ENCODE results near the gene BTNL8.

The BTNL8 gene

GRCh38 chr5:180988016-180988415 is 89.1 kb downstream of the BTNL8 start:
- TF ChIP-seq CEBPB (IDR thresholded peaks at IDR 0.05) (no peak), TEAD4 (IDR thresholded peaks at IDR 0.05) (no peak), EGR1 (IDR thresholded peaks at IDR 0.05) (no peak), MAX (IDR thresholded peaks at IDR 0.05) (no peak), TAF1 (IDR thresholded peaks at IDR 0.05; ENCODE audit: low read depth) (no peak), CREB1 (IDR thresholded peaks at IDR 0.05; ENCODE audit: low read depth) (no peak), YY1 (IDR thresholded peaks at IDR 0.05; ENCODE audit: low read depth) (no peak), FOXM1 (IDR thresholded peaks at IDR 0.05; ENCODE audit: borderline replicate concordance, low read depth) (no peak), EP300 (IDR thresholded peaks at IDR 0.05; ENCODE audit: borderline replicate concordance) (no peak), ZBTB7A (IDR thresholded peaks at IDR 0.05; ENCODE audit: low read depth) (no peak), TCF12 (IDR thresholded peaks at IDR 0.05; ENCODE audit: low read depth) (no peak)
- TF ChIP-seq, protein P1, sequence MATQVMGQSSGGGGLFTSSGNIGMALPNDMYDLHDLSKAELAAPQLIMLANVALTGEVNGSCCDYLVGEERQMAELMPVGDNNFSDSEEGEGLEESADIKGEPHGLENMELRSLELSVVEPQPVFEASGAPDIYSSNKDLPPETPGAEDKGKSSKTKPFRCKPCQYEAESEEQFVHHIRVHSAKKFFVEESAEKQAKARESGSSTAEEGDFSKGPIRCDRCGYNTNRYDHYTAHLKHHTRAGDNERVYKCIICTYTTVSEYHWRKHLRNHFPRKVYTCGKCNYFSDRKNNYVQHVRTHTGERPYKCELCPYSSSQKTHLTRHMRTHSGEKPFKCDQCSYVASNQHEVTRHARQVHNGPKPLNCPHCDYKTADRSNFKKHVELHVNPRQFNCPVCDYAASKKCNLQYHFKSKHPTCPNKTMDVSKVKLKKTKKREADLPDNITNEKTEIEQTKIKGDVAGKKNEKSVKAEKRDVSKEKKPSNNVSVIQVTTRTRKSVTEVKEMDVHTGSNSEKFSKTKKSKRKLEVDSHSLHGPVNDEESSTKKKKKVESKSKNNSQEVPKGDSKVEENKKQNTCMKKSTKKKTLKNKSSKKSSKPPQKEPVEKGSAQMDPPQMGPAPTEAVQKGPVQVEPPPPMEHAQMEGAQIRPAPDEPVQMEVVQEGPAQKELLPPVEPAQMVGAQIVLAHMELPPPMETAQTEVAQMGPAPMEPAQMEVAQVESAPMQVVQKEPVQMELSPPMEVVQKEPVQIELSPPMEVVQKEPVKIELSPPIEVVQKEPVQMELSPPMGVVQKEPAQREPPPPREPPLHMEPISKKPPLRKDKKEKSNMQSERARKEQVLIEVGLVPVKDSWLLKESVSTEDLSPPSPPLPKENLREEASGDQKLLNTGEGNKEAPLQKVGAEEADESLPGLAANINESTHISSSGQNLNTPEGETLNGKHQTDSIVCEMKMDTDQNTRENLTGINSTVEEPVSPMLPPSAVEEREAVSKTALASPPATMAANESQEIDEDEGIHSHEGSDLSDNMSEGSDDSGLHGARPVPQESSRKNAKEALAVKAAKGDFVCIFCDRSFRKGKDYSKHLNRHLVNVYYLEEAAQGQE (IDR thresholded peaks at IDR 0.05; ENCODE audit: low read depth), result no peak
- TF ChIP-seq, protein P2, sequence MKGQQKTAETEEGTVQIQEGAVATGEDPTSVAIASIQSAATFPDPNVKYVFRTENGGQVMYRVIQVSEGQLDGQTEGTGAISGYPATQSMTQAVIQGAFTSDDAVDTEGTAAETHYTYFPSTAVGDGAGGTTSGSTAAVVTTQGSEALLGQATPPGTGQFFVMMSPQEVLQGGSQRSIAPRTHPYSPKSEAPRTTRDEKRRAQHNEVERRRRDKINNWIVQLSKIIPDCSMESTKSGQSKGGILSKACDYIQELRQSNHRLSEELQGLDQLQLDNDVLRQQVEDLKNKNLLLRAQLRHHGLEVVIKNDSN (IDR thresholded peaks at IDR 0.05), result no peak

- TF ChIP-seq TCF12 (IDR thresholded peaks at IDR 0.05; ENCODE audit: low read depth), result no peak
Measured at GRCh38 chr5:180988592-180988991, 89.6 kb downstream of the BTNL8 start, which contains the start of gene BTNL3. BTNL3 (plus strand) TSS chr5:180988846; CDS start chr5:180989029, 183 bp downstream.

DNA sequence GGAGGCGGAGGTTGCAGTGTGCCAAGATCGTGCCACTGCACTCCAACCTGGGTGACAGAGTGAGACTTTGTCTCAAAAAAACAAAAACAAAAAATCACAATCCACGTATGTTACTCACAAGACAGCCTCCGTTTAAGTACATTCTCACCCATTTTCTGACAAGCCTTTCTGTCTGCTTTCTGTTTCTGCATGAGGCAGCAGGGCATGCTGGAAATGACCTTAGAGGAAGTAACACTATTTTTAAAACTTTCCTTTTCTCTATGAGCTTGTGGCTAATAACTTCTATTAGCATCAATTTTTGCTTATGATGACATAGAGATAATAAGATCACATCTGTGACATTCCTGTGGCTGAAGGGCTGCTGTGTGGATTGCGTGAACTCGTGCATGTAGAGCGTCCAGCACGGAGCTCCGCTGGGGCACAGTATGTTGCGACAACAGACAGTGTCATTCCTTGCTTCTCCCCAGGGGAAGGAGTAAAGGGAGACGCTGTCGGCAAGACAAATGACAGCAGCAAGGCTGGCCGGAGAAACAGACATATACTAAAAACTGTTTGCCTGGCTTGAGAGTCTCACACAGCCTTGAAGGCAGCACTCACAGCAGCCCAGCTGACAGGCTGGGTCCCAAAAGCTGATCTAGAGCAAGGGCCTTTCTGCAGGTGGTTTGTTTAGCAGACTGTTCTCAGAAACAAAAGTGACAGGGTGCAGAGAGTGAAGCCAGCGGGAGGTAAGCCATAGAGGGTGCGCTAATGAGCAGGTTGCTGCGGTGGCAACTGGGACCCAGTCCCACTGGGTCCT is 91.3 kb downstream of the BTNL8 start:
- TF ChIP-seq CEBPB (IDR thresholded peaks at IDR 0.05) (no peak), CREB1 (IDR thresholded peaks at IDR 0.05; ENCODE audit: low read depth) (no peak), RAD21 (IDR thresholded peaks at IDR 0.05; ENCODE audit: low read depth) (no peak), TEAD4 (IDR thresholded peaks at IDR 0.05) (no peak), MAX (IDR thresholded peaks at IDR 0.05) (no peak), EGR1 (IDR thresholded peaks at IDR 0.05) (no peak), EP300 (IDR thresholded peaks at IDR 0.05; ENCODE audit: borderline replicate concordance) (no peak), FOXM1 (IDR thresholded peaks at IDR 0.05; ENCODE audit: borderline replicate concordance, low read depth) (no peak), YY1 (IDR thresholded peaks at IDR 0.05; ENCODE audit: low read depth) (no peak), NFIC (IDR thresholded peaks at IDR 0.05) (no peak), TAF1 (IDR thresholded peaks at IDR 0.05; ENCODE audit: low read depth) (no peak), TCF12 (IDR thresholded peaks at IDR 0.05; ENCODE audit: low read depth) (no peak), ZBTB7A (IDR thresholded peaks at IDR 0.05; ENCODE audit: low read depth) (no peak)
- TF ChIP-seq, protein P2 (IDR thresholded peaks at IDR 0.05), result no peak
- TF ChIP-seq, protein P1 (IDR thresholded peaks at IDR 0.05; ENCODE audit: low read depth), result no peak

- TF ChIP-seq, protein P1 (IDR thresholded peaks at IDR 0.05; ENCODE audit: low read depth), result no peak
- TF ChIP-seq EGR1 (IDR thresholded peaks at IDR 0.05) (no peak), TEAD4 (IDR thresholded peaks at IDR 0.05) (no peak), CEBPB (IDR thresholded peaks at IDR 0.05) (no peak), EP300 (IDR thresholded peaks at IDR 0.05; ENCODE audit: borderline replicate concordance) (no peak), RAD21 (IDR thresholded peaks at IDR 0.05; ENCODE audit: low read depth) (no peak), TAF1 (IDR thresholded peaks at IDR 0.05; ENCODE audit: low read depth) (no peak), ZBTB7A (IDR thresholded peaks at IDR 0.05; ENCODE audit: low read depth) (no peak), YY1 (IDR thresholded peaks at IDR 0.05; ENCODE audit: low read depth) (no peak), NFIC (IDR thresholded peaks at IDR 0.05) (no peak), MAX (IDR thresholded peaks at IDR 0.05) (no peak), CREB1 (IDR thresholded peaks at IDR 0.05; ENCODE audit: low read depth) (no peak), FOXM1 (IDR thresholded peaks at IDR 0.05; ENCODE audit: borderline replicate concordance, low read depth) (no peak), TCF12 (IDR thresholded peaks at IDR 0.05; ENCODE audit: low read depth) (no peak)
- TF ChIP-seq, protein P2 (IDR thresholded peaks at IDR 0.05), result no peak
Measured at GRCh38 chr5:180990882-180991242, 91.9 kb downstream of the BTNL8 start.

Measured in Ishikawa (cell line).